GM21529 (cell line): ENCODE results near the gene BEX3.
"Not testable (repeated sequence)": the region's sequence is repeated elsewhere in the genome, so short reads cannot be mapped to it uniquely, and the experiment has no call there.

ENCODE experiments used
- ATAC-seq: cut with Tn5 transposase; IDR thresholded peaks from one replicate; pipeline ENCODE4 v1.9.1; 2021; ENCODE audit not compliant: unreplicated experiment

BEX3 gene

GRCh38 chrX:103378990-103379389 is 2.7 kb downstream of the BEX3 start:
- no peak for ATAC-seq

- no peak for ATAC-seq
These were observed 6.5 kb downstream of the BEX3 start for GRCh38 chrX:103382877-103383276.

- no peak for ATAC-seq
These were observed 8.3 kb downstream of the BEX3 start for GRCh38 chrX:103384672-103385071.

- not testable (repeated sequence) for ATAC-seq
These were observed 9.0 kb downstream of the BEX3 start for GRCh38 chrX:103385283-103385830.

- no peak for ATAC-seq
These were observed 10.0 kb downstream of the BEX3 start for GRCh38 chrX:103386332-103386731.

GRCh38 chrX:103393487-103393886 is 17.1 kb downstream of the BEX3 start:
- ATAC-seq = no peak

- no peak for ATAC-seq
These were observed 19.8 kb downstream of the BEX3 start for GRCh38 chrX:103396186-103396585.

GRCh38 chrX:103396660-103397059 is 20.3 kb downstream of the BEX3 start:
- no peak for ATAC-seq

- ATAC-seq = no peak
These were observed 21.4 kb downstream of the BEX3 start for GRCh38 chrX:103397707-103398106.

GRCh38 chrX:103398421-103398864 is 22.1 kb downstream of the BEX3 start:
- no peak for ATAC-seq

- no peak for ATAC-seq
These were observed 23.4 kb downstream of the BEX3 start for GRCh38 chrX:103399744-103400143.

- ATAC-seq = no peak
These were observed 24.6 kb downstream of the BEX3 start for GRCh38 chrX:103400931-103401330.

GRCh38 chrX:103404231-103405008 is 28.1 kb downstream of the BEX3 start:
- peak; percentile 97 for ATAC-seq

GRCh38 chrX:103405009-103405333 is 28.6 kb downstream of the BEX3 start:
- no peak for ATAC-seq

- ATAC-seq = no peak
These were observed 29.9 kb downstream of the BEX3 start for GRCh38 chrX:103406256-103406655.

GRCh38 chrX:103407776-103408175 is 31.4 kb downstream of the BEX3 start:
- no peak for ATAC-seq

- not testable (repeated sequence) for ATAC-seq
These were observed 35.4 kb downstream of the BEX3 start for GRCh38 chrX:103411721-103412120.

GRCh38 chrX:103413705-103414387 is 37.5 kb downstream of the BEX3 start:
- no peak for ATAC-seq

GRCh38 chrX:103414561-103414960 is 38.2 kb downstream of the BEX3 start:
- ATAC-seq = no peak

- ATAC-seq = no peak
These were observed 38.7 kb downstream of the BEX3 start for GRCh38 chrX:103415068-103415467.

GRCh38 chrX:103415528-103415927 is 39.2 kb downstream of the BEX3 start:
- no peak for ATAC-seq

GRCh38 chrX:103417370-103417769 is 41.0 kb downstream of the BEX3 start:
- ATAC-seq = no peak
